Hematopoietic multipotent progenitor cell treated with erythropoietin and hydrocortisone succinate and interleukin-3 and kit ligand, for 8 days (in vitro differentiated cells): ENCODE measurements around the gene RBM22.
A peak's percentile ranks its signal among the peaks of the same experiment; 100 is the strongest.

Source experiments
- DNase-seq: peaks from one replicate; pipeline ENCODE4 v3.0.0-alpha.2; 2015

RBM22 gene

DNA sequence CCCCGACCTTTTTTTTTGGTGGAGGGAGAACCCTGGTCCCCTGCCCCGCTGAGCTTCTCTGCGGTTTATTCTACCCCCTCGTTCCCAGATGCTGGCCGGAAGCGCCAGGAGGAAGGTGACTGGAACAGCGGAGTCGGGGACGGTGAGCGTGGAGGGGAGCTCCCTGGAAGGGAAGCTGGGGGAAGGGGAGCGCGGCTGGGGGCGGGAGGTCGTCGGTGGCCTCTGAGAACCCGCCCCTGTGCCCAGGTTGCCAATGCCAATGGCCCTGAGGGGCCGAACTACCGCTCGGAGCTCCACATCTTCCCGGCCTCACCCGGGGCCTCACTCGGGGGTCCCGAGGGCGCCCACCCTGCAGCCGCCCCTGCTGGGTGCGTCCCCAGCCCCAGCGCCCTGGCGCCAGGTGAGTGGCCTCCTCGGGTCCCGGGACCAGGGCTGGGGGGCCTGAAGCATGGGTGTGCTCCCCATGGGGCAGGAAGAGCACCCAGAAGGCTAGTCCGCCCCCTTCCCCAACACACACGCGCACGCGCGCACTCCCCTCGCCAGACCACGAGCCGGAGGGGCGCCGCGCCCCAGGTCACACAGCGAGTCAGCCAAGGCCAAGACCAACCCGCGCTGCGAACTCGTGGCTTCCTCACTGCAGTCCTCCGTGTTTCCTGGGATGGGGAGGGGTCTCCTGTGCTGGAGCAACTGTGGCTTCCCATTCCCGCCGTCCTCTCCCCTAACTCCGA is 29.2 kb downstream of the RBM22 start:
- DNase-seq: no peak

DNA sequence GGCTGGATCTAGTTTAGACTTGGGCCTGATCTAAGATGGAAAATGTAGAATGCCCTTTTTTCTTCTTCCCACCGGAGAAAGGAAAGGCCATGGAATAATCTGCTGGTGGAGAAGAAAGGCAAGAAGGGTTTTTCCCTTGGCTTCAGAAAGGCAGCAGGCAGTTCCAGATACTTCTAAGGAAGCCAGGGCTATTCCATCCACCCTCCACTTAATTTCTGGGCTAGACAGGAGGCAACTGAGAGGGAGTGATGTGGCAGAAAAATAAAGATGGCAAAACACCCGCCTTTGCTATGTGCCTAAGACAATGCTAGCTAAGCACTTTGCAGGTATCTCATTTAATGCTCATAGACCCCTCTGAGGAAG is 29.9 kb downstream of the RBM22 start:
- DNase-seq: no peak

DNA sequence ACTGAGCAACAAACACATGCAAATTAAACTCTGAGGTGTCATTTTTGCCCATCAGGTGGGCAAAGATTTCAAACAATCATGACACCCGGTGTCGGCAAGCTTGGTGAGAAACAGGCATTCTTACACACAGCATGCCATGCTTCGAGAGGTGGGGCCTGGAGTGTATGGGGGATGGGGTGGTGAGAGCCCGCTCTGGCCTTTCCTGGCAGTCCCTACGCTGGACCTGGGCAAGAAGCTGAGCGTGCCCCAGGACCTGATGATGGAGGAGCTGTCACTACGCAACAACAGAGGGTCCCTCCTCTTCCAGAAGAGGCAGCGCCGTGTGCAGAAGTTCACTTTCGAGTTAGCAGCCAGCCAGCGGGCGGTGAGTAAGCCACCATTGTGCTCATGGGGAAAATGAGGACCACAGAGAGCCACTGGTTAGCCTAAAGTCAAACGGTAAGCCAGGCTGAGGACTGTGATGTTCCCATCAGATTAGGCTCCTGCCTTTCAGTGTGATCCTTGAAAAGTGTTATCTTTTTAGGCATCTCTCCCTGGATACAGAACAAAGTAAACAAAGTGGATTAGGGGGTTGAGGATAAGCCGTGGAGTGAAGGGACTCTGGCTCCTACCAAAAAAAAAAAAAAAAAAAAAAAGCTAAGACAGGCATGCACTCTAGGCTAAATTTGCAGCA is 30.5 kb downstream of the RBM22 start:
- DNase-seq: no peak

DNA sequence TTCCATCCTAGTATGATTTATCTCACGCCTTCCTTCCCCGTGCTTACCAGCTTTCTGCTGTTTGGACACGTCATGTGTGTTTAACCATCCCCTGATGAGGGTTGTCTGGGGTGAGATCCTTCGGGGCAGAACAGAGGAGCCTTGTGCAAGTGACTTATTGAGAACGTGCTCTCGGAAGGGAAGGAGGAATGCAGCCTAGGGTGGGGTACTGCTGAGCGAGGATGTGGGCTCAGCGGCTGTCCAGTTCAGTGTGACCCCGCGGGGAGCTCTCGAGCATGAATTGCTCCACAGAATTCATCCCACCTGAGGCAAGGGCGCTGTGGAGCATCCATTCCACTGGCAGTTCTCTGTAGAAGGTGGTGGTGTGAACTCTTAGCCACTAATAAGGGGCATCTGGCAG is 35.8 kb downstream of the RBM22 start:
- no peak for DNase-seq

DNA sequence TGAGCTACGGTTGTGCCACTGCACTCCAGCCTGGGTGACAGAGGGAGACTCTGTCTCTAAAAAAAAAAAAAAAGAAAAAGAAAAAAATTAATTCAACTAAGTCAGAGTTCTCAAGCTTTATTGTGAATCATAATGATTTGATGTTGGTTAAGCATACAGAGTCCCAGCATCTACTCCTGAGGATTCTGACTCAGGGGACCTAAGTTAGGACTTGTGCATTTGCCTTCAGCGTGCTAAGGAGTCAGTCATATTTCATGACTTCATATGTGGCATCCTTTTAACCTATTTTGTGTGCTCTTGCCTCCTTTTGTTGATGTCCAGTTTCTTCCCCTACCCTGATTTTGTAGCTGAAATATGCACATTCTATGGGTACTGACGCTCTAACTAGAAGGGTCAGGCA is 36.9 kb downstream of the RBM22 start:
- no peak for DNase-seq

DNA sequence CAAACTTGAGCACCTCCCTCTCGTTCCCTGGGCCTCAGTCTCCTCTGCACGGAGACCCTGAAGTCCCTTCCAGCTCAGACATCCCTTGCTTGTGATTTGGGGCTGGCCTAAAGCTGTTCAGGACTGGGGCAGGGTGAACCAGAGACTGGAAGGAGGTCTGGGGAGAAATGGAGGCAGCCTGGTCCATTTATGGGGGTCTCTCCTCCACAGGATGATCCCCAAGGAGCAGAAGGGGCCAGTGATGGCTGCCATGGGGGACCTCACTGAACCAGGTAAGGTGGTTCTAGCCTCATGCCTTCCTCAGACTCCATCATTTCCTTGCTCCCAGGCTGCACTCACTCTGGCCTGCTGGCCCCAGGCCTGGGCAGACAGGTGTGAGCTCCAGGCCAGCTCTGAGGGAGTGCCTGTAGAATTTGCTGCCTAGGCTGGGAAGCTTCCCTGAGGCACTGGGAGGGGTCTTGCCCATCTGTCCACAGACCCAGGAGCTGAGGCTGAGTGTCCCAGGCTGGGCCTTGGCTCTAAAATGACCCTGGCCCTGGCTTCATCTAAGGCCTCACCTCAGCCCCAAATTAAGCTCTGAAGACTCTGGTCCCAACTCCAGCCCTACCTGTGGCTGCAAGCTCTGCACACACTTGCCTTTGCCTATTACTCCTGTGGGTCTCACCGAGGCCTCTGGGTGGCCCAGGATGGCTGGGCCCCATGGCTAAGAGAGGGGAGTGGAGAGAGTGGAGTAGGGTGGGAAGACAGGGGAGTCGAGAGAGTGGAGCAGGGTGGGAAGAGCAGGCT is 37.9 kb downstream of the RBM22 start:
- no peak for DNase-seq

DNA sequence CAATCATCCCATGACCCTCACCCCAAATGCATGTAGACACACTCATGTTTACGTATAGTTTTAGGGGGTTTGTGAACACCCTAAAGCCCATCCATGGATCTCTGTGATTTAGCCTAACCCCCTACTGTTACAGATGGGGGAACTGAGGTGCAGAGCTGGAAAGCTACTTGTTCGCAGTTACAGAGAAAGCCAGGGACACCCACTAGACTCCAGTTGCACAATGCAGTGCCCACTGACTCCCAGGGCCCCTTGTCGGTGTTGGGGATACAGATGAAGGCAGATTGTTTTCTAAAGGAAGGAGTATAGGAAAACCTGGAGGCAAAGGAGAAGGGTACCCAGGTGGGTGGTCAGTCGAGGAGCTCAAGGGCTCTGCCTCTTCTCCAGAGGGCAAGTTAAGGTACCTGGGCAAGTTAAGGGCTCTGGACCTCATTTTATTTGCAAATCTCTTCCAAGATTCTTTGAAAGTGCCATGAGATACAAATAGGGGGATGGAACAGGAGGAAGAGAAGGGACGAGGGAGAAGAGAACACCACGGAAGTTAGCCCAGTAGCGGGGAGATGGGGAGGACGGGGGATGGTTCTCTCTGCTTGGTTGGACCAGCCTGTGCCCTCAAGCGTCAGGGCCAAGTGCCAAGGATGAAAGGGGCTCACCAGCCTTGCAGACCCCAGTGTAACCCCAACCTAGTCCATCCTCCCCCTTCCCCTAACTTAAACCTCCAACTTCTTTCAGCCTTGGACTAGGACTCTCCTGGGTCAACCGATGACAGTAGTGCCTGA is 38.9 kb downstream of the RBM22 start:
- DNase-seq: no peak

DNA sequence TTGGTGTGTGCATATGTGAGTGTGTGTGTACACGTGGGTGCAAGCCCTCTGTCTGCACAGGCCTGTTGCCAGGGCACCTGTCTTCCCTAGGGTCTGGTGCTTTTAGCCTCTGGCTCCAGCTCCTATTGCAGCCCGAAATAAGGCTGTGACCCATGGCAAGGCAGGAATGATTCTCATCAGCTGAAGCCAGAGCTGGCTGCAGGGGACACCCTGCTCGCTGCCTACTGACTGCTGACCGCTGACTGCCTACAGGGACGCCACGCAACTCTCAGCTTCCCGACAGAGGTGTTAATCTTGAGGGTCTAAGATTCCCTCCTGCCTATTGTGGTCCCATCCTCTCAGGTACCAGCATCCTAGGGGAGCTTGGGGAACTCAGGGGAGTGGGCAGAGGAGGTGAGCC is 39.8 kb downstream of the RBM22 start, which contains the start of gene MYOZ3:
MYOZ3 (plus strand) TSS at position 166 of the 400 bp plus-strand sequence. CDS start 1,691 bp downstream, outside the sequence.
- no peak for DNase-seq

DNA sequence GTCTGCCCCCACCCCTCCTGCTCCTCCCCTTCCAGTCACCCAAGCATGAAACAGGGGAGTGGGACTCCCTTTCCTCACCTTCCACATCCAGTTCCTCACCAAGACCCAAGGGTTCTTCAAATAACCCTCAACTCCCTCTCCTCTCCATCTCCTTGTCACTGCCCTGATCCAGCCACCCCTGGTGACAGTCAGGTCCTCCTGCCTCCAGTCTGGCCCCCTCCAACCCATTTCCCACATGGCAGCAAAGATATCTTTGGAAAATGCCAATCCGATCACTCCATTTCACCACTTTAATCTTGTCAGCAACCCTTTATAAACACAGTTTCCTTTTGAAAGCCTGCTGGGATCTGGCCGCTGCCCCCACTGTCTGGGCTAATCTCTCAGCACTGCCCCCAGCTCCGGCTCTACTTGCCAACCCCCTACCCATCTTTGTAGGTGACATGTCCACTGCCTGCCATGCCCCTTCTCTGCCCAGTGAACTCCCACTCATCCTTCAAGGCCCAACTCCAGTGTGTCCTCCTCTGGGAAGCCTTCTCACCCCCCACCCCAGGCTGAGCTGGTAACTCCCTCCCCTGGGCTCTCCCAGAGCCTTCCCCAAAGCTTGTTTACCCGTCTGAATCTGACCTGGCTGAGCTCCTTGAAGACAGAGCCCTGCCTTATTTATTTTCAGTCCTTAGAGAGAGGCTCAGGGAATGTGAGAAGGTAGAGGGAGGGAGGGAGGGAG is 40.6 kb downstream of the RBM22 start:
- DNase-seq: no peak

DNA sequence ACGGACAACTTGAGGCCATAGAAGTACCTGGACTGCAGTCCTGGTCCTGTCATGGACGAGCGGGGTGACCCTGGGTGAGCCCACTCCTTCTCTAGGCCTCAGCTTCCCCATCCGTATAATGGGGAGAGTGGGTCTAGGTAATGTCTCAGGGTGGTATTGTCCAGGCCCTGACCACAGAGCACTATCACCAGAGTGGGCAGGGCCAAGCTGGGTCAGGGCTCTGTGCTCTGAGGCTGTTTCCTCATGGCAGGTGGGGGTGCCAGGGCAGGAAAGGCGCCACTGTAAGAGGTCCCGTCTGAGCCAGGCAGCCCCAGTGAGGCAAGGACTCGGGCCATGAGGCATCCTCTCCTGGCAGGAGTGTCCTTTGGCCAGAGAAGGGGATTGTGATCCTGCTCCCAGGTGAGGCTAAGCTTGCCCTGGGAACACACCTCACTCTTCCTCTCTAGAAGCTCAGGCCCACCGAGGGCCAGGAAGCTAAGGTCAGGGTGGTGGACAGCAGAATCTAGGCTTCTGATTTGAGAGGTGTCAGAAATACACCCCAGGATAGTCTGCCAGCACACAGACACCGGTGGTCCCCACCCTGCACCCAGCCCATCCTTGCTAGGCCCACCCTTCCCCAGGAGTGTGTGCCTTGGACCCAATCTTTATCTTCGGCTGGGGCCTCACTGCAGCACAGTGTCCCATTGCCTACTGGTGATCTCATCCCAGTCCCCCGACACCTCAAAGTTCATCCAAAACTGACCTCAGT is 41.3 kb downstream of the RBM22 start:
- DNase-seq: no peak

DNA sequence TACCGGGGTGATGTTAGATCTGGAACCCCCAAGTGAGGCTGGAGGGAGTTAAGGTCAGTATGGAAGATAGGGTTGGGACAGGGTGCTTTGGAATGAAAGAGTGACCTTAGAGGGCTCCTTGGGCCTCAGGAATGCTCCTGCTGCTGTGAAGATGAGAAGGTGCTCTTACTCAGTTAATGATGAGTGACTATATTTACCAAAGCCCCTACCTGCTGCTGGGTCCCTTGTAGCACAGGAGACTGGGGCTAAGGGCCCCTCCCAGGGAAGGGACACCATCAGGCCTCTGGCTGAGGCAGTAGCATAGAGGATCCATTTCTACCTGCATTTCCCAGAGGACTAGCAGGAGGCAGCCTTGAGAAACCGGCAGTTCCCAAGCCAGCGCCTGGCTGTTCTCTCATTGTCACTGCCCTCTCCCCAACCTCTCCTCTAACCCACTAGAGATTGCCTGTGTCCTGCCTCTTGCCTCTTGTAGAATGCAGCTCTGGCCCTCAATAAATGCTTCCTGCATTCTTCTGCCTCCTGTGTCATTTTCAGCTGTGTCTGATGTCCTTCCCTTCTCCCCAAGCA is 42.1 kb downstream of the RBM22 start:
- DNase-seq: no peak

DNA sequence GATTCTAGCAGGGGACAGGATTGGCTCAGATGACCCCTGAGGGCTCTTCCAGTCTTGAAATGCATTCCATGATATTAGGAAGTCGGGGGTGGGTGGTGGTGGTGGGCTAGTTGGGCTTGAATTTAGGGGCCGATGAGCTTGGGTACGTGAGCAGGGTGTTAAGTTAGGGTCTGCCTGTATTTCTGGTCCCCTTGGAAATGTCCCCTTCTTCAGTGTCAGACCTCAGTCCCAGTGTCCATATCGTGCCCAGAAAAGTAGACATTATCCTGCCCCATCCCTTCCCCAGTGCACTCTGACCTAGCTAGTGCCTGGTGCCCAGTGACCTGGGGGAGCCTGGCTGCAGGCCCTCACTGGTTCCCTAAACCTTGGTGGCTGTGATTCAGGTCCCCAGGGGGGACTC is 42.7 kb downstream of the RBM22 start:
- no peak for DNase-seq

DNA sequence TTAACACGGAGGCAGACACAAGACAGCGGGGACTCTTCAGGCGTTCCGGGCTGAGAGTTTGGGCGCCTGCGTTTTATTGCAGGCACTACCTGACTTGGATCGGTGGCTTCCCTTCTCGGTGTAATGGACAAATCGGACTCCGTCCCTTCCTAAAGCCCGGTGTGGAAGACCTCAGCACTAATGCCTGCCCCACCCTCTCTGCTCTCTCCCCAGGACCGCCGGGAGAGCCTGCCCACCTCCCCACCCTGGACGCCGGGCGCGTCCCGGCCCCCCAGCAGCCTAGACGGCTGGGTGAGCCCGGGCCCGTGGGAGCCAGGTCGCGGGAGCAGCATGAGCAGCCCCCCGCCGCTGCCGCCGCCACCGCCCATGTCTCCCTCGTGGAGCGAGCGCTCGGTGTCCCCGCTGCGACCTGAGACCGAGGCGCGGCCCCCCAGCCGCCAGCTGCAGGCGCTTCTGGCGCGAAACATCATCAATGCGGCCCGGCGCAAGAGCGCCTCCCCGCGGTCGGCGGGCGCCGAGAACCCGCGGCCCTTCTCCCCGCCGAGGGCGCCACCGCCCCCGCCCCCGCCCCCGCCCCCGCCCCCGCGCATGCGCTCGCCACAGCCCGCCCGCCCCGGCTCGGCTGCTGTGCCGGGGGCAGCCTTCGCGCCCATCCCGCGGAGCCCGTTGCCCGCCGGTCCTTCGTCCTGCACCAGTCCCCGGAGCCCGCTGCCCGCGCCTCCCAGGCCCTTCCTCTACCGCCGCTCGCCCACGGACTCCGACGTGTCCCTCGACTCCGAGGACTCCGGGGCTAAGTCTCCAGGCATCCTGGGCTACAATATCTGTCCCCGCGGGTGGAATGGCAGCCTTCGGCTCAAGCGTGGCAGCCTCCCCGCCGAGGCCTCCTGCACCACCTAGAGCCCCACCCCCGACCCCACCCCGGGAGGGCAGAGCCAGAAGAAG is 44.4 kb downstream of the RBM22 start:
- peak; percentile 47 for DNase-seq

DNA sequence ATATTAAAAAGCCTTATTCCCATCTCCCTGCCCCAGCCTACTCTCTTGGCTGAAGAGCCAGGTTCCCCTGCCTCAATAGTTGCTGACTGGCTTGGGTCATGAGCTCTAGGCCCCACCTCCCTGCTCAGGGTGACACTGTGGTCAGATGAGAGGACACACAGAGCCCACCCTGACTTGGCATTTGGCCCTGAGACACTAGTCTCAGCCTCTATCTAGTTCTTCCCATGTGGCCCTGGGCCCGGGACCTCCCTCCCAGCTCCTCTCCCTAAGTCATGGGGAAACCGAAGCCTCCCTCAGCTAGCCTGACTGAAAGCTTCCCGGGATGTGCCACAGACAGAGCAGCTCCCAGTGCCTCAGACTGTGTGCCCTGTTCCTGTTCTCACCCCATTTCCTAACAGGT is 45.6 kb downstream of the RBM22 start:
- no peak for DNase-seq

DNA sequence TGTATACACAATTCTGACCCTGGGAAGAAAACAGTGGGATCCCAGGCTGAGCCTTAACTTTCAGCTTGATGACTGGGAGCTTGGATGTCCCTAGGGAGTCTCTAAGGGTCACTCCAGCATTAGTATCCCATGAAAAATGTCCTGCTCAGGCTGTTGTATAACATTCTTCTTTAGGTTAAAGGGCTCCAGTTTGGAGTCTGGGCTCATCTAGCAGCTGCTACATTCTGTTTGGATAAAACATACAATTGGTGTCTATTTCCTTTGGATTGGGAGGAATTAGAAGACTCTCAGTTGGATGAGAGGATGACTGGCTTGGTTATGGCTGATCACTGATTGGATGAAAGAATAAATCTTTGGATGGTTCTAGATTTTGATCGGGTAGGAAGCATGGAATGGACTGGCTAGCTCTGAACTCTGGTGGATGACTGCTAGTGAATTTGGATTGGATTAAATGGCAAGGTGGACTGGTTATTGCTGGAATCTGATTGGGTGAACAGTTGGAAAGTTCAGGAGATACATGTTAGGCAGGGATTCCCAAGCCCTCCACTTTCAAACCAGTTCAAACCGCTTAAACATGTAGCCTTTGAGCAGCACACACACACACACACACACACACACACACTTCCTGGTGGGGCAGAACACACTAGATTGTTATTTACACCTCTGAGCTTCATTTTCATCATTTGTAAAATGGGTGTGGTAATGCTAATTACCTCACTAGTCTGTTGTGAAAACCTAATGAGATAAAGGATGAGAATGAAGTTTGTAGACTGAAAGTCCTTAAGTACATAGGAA is 46.9 kb downstream of the RBM22 start:
- no peak for DNase-seq

DNA sequence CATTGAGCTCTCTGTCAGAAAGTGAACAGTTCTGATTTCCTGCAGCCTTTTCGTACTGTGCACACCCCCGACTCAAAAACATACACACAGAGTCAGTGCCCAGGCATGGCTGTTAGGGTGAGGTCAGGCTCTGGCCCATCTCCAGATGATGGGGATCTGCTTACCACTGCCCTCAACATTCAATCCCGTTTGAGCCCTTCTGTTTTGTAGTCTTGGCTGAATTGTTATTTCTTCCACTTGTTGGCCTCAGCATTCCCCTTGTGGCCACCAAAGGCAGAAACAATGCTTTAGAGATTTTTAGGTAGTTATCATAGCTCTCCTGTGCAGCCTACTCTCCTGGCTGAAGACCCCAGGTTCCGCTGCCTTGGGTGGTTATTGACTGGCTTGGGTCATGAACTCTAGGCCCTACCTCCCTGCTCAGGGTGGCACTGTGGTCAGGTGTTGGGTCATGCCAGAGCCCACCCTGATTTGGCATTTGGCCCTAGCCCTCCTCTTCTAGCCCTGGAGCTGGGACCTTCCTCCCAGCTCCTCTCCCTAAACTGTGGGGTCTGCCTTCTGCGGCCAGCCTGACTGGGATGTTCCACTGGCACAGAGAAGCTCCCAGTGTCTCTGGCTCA is 47.6 kb downstream of the RBM22 start:
- no peak for DNase-seq

DNA sequence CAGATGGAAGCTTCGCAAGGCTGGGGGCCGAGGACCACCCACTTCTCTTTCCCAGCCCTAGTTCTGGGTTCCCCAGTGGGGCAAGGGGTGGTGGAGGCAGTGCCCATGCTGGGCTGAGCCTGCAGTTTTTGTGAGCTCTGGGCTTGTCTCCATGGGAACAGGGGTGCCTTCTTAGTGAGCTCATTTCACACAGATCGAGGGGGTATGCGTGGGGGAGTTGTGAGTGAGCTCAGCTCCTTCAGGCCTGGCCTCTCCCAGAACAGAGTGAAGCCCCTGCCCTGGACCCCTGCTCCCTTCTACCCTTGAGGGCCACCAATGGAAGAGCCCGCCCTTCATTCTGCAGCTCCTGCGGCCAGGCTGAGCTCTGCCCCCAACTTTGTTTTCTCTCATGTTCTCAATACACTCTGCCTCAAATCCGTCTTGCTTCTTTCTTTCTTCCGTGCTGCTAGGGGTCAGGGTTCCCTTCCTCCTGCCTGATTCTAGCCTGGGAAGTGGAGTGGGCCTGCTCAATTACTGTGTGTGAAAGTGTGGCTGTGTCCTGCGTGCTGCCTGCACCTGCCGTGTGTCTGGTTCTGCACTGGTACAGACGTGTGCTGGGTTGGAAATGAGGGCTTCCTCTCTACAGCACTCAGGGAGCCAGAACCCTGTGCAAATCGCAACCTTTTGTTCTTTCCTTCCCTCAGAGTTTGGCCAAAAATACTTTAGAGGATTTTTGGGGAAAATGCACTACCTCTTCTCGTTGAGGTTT is 48.8 kb downstream of the RBM22 start:
- DNase-seq: no peak

DNA sequence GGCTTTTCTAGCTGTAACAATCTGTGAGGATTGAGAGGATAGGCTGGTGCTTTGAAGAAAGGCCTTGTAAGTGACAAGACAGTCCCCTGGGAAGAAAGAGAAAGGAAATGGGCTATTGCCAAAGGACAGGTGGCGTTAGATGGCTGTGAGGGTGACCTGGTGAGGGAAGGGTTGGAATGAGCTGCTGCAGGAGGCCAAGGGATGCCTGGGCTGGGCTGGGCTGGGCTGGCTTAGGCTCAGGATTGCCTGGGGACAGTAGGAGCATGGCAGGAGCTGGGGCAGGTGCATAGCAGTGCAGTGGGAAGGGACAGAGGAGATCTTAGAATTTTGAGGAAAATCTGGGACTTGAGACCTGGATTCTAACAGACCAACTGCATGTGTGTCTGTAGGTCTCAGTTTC is 49.5 kb downstream of the RBM22 start:
- no peak for DNase-seq
